HL-60/S4 treated with retinoic acid at 250 ng/mL for 4 days and 3 days (cell line): ENCODE measurements around the gene GALNT1.

Experiments used
- in situ Hi-C: fragments of 300-500 bp; cut with MboI; formaldehyde crosslinking; loops from 2 replicates; pipeline ENCODE4 v1.7.0; 2022; ENCODE audit warnings: low sequenced_read_pairs

The GALNT1 gene

DNA sequence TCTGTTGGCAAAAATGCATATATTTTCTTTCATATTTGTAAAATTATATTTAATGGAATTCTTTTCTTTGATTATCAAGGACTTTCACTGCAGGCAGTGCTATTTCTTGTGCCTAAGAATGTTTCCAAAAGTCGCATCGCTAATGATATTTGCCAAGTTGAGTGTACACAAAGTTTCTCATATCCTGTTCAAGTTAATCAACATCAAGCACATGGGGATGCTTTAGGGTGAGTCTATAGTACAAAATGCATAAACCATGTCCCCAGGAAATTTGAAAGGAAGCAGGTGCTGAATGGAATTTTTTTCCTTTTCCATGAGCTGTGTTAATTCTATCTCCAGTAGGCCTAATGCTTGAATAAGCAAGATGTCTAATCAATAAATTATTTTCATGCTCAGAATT is 129.7 kb downstream of the GALNT1 start:
- in situ Hi-C loops: no loop called here

GRCh38 chr18:35713545-35713944 is 132.0 kb downstream of the GALNT1 start:
- in situ Hi-C loops: no loop called here

- in situ Hi-C loops: no loop called here
Measured at GRCh38 chr18:35714539-35714938, 133.0 kb downstream of the GALNT1 start.

GRCh38 chr18:35715139-35715538 is 133.6 kb downstream of the GALNT1 start:
- in situ Hi-C loops: no loop called here

DNA sequence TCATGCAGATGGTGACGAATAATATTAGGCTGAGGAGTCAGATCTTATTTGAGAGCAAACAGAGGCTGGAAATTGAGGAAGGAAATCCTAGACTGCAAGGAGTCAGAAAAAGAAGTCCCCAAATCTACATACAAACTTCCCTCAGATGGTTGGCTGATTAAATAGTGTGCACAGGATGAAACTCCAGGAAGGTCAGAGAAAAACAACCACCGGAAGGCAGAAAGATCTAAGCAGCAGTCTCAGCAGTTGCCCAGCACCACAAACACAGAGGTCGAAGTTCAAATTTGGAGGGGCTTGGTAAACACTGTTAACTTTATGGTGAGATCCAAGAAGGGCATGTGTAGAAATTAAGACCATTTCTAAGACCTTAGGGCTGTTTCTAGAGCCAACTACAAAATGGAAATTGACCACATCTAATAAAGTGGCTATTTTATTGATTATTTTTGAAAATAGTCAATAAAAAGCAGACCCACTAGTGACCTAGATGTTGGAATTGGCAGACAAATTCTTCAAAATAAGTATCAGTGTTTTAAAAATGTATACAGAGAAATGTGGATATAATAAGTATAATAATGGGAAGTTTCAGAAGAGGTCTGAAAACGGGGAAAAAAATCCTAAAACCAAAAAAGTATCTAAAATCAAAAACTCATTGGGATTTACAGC is 134.8 kb downstream of the GALNT1 start:
- in situ Hi-C loops: no loop called here

- in situ Hi-C loops: no loop called here
Measured at GRCh38 chr18:35717182-35717581, 135.6 kb downstream of the GALNT1 start.

GRCh38 chr18:35721431-35722081 is 140.0 kb downstream of the GALNT1 start:
- in situ Hi-C loops: no loop called here

GRCh38 chr18:35728676-35729075 is 147.1 kb downstream of the GALNT1 start:
- in situ Hi-C loops: no loop called here

DNA sequence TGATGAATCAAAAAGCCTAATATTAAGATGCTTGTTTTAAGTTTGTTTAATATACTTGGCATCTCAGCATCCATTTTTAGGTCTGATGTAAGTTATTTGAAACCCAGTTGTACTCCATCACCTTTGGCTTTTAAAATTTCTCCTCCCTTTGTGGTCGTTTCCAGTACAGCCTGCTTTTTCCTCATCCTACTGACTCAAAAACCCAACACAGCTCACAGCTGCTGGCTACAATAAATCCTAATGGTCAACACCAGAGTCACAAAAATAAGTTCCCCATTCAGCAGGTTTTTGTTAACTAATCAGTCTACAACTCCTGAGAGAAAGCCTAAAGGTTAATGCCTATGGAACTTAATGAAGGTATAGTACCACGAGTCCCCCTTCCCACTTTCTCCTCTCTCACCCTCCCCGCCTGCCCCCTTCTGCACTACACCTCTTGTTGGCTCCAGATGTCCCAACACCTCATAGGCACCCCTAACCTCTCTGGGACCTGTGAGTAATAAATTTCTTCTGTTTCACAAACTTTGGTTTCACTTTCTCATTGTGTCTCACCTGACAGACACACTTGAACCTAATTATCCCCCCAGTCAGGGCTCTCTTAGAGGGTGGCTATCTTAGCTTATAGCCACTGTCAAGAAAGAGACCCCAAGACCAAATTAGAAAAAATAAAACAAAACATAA is 148.6 kb downstream of the GALNT1 start:
- in situ Hi-C loops: no loop called here

DNA sequence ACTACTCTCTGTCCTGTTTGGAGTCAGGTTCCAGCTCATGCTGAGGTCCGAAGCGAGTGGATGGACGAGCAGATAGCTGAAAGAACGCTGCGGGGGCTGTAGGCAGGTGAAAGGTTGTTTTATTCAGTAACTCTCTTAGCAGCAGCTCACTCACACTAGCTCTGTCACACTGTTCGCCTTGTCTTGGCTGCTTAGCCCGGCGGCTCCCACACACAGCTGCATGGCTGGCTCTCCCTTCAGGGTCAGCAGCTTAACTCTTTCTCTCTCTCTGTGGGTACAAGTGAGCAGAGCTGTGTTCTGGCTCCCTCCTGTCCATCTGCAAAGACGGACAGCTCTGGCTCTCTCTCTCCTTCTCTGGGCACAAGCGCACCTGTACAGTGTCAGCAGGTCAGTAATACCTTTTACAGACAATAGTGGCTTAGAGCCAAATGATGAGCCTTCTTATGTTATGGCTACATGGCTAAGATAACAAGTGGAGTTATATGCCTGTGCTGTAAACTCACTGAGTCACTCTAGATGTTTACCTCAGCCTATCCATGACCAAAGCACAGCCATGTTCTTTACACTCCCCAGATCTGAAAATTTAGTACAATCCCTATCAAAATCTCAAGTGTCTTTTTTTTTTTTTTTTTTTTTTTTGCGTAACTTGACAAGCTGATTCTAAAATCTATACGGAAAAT is 149.3 kb downstream of the GALNT1 start:
- in situ Hi-C loops: no loop called here

- in situ Hi-C loops: no loop called here
Measured at GRCh38 chr18:35731701-35732100, 150.2 kb downstream of the GALNT1 start.

DNA sequence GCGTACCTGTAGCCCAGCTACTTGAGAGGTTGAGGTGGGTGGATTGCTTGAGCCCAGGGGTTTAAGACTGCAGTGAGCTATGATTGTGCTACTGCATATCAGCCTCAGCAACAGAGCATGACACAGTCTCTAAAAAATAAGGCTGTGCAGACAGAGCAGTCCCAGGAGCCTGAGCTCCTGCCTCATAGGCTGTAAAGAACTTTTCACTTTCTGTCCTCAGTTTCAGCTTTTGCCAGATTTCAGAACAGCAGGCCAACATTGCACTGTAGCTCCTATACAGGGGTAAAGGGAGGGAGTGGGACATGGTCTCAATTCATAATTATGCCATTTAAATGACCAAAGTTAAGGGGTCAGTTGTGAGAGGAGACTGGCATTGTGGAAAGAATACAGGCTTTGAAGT is 150.6 kb downstream of the GALNT1 start:
- in situ Hi-C loops: no loop called here

DNA sequence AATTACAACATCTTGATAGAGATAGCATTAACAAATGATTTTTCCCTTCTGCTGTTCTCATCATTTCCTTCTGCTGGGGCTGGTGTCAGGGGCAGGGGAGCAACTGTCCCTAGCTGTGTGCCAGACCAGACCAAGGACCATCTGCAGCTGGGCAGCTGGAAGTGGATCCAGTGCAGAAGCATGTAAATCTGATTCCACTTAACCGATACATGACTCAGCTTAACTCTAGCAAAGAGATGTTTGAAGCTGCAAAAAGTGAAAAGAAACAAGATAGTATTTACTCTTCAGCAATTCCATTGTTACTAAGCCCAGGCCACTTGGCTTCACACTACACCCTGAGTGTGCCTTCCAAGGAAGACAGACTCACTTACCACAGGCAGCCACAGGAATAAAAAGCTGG is 151.1 kb downstream of the GALNT1 start:
- in situ Hi-C loops: no loop called here

DNA sequence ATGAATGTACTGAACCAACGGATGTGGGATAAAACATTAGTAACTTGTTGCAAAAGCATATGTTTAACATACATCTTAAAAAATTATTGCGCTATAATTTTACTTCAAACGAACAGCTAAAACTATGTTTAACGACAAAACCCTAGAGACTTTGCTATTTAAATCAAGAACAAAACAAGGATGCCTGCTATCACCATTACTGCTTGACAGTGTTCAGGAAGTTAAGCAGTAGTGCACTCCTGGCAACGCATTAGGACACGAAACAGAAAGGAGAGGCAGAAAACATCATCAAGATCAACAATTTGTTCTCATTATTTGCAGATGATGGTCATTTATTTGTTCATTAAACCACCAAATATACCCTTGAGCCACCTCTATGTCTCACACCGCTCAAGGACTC is 151.9 kb downstream of the GALNT1 start:
- in situ Hi-C loops: no loop called here

DNA sequence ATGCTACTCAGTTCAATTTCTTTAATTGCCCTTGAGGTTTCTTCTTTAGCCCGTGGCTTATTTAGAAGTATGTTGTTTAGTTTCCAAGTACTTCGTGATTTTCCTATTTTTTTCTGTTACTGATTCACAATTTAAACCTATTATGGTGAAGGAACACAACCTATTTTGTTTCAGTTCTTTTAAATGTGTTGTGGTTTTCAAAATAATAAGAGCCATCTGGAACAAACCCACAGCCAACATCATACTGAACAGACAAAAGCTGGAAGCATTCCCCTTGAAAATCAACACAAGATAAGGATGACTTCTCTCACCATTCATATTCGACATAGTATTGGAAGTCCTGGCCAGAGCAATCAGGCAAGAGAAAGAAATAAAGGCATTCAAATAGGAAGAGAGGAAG is 155.2 kb downstream of the GALNT1 start:
- in situ Hi-C loops: no loop called here

DNA sequence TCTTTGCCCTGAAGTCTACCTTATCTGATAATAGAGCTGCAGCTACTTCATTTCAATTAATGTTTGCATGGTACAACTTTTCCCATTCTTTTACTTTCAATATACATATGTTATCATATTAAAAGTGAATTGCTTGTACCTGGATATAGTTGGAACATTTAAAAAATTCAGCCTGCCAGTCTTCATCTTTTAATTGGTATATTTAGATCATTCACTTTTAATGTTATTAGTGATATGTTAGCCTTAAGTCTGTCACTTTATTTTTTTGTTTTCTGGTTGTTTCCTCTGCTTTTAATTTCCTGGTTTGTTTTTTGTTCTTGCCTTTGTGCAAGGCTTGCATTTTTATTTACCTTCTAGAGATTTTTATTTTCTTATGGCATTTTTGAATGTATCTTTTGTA is 158.2 kb downstream of the GALNT1 start:
- in situ Hi-C loops: no loop called here

DNA sequence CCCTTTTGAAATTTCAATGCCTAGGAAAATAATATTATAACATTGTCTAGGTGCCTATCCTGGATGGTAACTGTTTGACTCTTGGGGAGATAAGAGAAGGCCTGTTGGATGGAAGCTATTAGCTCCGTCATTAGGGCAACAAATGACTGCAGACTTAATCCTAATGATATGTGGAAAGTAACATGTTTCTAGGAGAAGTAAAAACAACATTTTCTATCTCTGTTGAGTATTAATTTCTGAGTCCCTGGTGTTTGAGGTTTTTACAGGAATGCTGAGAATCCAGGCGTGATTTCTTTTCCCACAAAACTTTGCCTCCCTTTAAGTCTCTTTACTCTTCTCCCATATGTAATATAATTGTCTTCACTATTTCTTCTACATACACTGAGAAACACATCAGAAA is 159.1 kb downstream of the GALNT1 start:
- in situ Hi-C loops: no loop called here

GRCh38 chr18:35743916-35744315 is 162.4 kb downstream of the GALNT1 start:
- in situ Hi-C loops: no loop called here

DNA sequence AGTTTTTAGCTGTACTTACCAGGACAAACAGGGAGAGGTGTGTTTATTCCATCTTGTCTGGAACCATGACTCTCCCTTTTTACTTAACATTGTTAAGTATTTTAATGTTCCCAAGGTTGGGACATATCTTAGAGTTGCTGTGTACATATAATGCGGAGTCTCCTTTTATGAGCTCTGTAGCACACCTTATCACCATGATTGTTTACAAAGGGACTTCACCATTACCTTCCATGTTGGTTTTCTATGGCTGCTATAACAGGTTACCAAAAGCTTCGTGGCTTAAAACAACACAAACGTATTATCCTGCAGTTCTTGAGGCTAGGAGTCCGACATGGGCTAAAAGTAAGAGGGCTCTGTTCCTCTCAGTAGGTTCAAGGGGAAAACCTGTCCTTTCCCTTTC is 164.3 kb downstream of the GALNT1 start:
- in situ Hi-C loops: no loop called here

GRCh38 chr18:35746826-35747339 is 165.3 kb downstream of the GALNT1 start:
- in situ Hi-C loops: no loop called here

- in situ Hi-C loops: no loop called here
Measured at GRCh38 chr18:35747894-35748472, 166.4 kb downstream of the GALNT1 start.
